Middle frontal gyrus (tissue), 1 donor: ENCODE results near the gene TMEM253.

Source experiments
- DNase-seq: peaks from one replicate; pipeline ENCODE4 v3.0.0-alpha.2; 2015; ENCODE audit warnings: low spot score; ENCODE audit errors: extremely low spot score

TMEM253 gene

GRCh38 chr14:21100931-21101330 is at the start of gene TMEM253:
Gene TMEM253, plus strand, starts transcription at chr14:21101066. Its CDS starts 278 bp downstream, at chr14:21101344.
- DNase-seq: no peak

DNA sequence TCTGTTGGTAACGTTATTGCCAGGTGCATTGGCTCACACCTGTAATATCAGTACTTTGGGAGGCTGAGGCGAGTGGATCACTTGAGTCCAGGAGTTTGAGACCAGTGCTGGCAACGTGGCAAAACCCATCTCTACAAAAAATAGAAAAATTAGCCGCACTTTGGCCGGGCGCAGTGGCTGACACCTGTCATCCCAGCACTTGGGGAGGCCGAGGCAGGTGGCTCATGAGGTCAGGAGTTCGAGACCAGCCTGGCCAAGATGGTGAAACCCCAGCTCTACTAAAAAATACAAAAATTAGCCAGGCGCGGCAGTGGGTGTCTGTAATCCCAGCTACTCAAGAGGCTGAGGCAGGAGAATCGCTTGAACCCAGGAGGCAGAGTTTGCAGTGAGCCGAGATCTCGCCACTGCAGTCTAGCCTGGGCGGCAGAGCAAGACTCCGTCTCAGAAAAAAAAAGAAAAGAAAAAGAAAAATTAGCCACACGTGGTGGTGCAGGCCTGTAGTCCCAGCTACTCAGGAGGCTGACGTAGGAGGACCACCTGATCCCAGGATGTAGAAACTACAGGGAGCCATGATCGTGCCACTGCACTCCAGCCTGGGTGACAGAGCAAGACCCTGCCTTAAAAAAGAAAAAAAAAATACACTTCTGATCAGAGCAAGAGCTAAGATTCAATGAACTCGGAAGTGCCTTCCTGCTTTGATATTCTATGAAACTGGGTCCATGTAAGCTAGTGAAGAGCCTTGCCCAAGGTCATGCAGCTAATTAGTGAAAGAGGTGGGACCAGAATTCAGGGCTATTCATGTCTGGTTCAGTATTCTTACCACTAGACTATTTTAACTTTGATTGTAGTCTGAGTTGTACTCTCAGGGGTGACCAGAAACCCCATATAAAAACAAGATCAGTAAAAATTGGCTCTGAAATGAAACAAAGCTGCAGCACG is 47.4 kb upstream of the TMEM253 start:
- DNase-seq: no peak

- no peak for DNase-seq
Observed at GRCh38 chr14:21054123-21054767, 46.6 kb upstream of the TMEM253 start.

GRCh38 chr14:21054768-21055145 is 46.1 kb upstream of the TMEM253 start:
- DNase-seq: no peak

DNA sequence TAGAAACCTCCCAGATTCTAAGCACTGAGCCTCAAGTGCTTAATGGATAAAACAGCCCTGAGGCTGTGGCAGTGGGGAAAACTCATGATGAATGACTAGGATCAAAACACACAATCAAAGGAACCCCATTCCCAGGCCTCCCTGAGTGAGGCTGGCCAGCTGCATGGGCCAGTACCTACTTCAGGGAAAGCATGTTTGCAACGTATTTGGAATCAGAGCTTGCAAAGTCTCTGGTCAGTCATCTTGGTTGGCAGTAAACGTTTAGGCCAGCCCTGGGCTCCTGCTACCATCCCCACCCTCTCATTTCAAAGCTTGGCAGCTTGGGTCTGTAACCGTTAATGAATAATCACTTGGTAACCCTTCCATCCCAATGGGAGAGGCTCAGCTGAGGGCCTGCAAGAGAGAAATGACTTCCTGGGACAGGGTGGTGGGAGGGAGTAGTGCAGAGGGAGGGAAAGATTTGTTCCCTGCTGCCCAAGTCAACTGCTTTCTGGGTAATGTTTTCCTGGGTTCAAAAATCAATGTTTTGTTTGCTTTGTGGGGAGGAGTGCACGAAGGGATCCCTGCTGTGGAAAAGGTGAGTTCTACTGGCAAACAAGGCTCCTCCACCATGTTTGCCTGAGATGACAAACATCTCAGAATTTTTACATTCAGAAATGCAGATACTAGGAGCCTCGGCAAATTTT is 45.3 kb upstream of the TMEM253 start:
- no peak for DNase-seq

DNA sequence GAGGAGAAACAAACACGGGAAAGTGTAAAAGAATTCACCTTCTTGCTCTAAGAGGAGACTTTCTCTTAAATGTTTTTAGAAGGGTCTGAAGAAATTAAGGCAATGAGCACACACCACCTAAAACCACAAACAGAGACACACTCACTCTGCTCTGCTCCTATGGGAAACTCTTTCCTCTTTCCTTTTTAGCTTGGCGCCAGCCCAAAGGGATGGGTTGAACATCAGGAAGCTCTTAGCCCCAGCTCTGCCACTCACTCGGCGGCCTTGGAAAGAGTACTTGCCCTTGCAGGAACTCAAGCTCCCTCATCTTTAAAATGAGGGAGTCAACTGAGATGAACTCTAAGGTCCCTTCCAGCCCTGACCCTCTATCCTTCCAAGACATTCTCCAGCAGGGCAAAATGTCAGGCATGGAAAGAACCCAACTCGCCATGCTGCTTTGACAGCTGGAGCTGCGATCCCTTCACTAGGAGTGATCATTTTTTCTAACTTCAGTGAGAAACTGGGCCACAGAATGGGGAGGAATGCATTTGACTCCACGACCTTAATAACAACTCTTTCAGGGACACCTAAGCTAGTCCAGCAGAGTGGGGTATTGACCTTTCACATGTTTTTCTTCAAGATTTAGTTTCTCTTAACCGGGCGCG is 44.2 kb upstream of the TMEM253 start:
- DNase-seq: no peak

- DNase-seq: no peak
Observed at GRCh38 chr14:21057803-21058675, 42.8 kb upstream of the TMEM253 start, which contains the start of gene RNASE8. Gene RNASE8, plus strand, starts transcription at chr14:21057822. Its CDS starts 71 bp downstream, at chr14:21057893.

GRCh38 chr14:21058903-21059302 is 42.0 kb upstream of the TMEM253 start:
- no peak for DNase-seq

DNA sequence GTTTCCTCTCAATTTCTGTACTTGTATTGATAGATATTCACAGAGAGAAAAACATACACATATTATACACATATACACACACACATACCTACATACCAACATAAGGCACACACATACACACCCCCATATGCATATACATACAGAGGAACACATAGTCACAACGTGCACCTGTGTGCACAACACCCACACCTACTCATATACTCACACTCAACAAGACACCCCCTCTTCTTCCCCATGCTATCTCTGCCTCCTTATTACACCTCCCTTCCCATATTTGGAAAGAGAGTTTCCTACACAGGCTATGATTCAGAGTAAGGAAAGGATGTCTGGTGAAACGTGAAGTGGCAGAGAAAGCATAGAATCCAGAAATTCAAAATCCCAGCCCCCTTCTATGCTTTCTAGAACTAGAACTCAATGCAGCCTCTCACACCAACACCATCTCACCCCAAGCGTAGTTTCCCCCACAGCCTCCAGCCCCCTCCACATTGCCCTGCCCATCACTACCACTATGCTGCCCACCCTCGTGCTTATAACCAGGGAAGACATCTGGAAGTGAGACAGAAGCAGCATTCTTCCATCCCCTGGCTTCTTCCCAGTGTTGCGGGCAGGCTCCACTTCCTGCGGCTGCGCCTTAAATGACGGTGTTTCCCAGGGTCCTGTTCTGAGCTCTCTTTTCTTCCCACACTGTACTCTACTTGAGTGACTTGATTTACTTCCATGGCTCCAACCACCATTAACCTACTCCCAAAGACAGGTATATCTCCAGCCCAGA is 40.8 kb upstream of the TMEM253 start:
- DNase-seq: no peak

DNA sequence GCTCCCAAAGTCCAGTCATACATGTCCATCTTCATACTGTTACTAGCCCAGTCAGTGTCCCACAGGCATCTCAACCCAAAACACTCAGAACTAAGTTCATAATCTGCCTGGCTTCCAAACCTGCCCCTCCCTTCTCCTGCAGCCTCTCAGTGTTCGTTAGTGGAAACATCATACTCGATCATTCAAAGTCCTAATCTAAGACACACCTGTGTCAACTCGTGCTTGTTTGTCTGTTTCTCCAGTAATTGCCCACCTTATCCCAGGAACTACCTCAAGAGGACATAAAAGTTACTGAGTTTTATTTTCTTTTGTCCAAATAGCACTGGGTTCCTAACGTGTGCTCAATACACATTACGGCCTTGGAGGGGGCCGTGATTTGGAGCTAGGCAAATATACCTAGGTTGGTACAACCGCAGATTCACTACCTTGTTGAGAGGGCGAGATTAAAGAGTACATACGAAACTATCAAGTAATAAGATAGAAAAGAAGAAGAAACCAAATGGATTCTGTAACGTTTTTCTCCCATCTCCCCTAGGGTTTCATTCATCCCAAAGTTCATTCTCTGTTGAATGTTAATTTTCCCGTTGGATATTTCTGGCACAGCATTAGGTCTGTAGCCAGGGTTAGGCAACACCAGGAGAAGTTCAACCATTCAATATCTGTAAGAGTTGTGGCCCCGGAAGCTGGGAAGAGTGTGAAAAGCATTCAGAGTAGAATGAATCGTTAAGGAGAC is 40.1 kb upstream of the TMEM253 start:
- DNase-seq: no peak

- DNase-seq: no peak
Observed at GRCh38 chr14:21061347-21061668, 39.6 kb upstream of the TMEM253 start.

GRCh38 chr14:21063479-21063878 is 37.4 kb upstream of the TMEM253 start:
- no peak for DNase-seq

GRCh38 chr14:21066882-21067502 is 33.9 kb upstream of the TMEM253 start:
- no peak for DNase-seq

- no peak for DNase-seq
Observed at GRCh38 chr14:21068521-21069387, 32.1 kb upstream of the TMEM253 start.

DNA sequence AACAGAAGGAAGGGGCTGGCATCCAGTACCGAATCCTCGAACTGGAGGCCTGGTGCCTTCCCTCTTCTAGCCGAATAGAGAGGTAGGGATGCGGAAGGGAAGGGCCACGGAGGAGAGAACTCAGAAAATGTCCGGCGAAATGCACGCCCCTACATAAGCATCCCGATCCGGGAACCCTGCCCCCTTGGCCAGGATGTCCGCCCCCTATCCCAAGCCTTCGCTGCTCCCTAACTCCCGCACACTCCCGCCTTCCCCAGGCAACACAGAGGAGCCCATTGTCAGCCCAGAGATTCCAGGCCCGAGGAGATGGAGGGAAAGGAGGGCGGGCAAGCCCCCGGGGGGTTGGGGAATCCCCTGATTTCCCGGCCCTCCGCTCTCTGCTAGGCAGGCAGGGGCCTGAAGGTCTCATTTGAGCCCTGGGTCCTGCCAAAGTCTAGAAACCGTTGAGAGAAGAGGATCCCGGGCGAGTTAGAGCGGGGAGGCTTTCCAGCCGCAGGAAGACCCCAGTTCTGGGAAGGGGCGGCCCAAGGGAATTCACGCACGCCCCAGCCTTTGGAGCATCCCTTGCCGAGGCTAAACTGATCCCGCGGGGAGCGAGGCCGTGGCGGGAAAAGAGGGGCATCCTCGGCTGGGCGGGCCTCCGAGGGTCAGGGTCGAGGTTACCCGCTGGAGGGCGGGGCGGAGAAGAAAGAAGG is 31.3 kb upstream of the TMEM253 start:
- no peak for DNase-seq

GRCh38 chr14:21070083-21070609 is 30.7 kb upstream of the TMEM253 start, which contains the start of gene ARHGEF40:
Gene ARHGEF40, plus strand, starts transcription at chr14:21070304. Its CDS starts 93 bp downstream, at chr14:21070397.
- no peak for DNase-seq
